GM19467 (cell line): ENCODE results near the gene PDZD7.

ENCODE experiments used
- ATAC-seq: cut with Tn5 transposase; IDR thresholded peaks from one replicate; pipeline ENCODE4 v1.9.1; 2021; ENCODE audit warnings: mild to moderate bottlenecking, moderate library complexity; ENCODE audit not compliant: unreplicated experiment

Gene PDZD7

GRCh38 chr10:101005361-101005760, 25.6 kb downstream of the PDZD7 start:
- ATAC-seq: no peak

- ATAC-seq: no peak
Measured at GRCh38 chr10:101003639-101004206, 27.2 kb downstream of the PDZD7 start.

GRCh38 chr10:101002456-101002855, 28.5 kb downstream of the PDZD7 start:
- ATAC-seq: no peak

DNA sequence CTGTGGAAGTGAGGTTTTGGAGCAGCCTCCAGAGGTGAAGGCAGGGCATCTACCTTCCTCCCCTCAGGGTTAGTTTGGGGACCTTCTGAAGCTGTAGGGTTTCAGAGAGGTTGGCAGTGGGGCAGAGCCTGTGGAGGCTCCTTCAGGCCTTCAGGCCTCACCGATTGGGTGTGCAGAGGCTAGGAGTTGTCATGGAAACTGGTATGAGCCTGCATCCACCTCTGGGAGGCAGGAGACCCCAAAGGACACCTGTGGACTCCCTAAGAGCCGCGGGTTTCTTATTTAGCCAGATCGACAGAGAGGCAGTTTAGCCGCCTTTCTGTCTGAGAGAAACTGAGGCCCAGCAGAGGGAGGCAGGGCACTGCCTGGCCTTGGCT, 29.3 kb downstream of the PDZD7 start:
- ATAC-seq: no peak

DNA sequence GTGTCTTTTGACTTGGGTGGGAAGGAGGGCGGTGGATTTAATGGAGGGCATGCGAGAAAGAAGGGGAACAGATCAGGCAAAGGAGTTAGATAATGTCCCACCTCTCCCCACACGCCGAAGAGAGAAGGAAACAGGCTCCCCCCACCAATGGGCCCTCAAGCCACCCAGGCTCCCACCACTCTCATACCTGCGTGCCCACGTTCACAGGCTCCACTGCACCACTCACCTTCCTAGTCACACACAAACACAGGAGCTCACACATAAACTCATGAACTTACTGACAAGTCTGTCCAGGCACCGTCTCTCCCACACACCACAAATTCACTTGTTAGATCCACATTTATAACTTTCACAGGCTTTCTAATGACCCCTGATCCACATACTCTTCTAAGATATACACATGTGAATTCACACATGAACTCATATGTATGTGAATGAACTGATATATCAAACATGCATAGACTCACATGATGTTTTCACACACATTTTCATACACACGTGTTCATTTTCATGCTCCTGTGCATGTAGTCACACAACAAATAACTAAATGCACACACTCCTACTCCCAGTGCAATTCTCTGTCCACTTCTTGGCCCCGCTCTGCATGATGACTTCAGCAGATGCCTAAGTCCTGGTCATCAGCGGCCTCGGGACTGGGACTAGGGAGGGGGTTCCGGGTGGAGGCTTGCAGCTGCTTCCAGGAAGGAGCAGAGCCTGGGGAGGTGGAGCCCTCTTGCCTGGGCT, 29.8 kb downstream of the PDZD7 start:
- no peak for ATAC-seq

DNA sequence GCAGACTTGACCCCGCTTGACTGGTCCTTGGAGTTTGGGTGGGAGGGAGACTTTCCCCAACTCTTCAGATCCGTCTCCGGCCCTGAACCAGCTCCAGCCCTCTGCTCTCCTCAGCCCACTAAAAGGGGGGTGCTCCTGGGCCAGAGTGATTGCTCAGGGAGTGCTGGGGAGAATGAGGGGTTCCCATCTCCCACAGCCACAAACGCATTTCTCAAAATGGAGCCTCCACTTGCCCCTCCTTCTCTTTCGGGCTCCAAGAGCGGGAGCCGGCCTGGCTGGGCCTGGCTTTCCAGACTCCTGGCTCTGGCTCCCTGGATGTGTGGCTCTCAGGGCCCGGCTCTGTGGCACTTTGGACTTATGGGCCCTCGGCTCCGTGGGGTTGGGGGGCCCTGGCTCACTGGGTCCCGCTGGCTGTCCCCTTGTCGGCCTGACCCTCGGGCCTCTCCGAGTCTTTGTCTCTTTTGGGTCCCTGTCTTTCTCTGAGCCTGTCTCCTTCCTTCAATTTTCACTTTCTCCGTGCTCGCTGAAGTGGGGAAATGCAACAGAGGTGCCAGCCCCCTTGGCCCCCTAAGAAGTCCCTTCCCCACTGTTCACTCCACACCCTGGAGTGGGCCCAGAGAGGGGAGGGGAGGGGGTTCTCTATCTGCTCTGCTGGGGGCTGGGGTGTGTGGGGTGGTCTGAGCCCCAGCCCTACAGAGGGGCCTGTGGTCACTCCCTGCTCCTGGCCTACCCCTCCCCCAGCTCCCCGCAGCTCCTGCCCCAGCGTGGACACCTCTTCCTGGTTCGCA, 30.6 kb downstream of the PDZD7 start:
- ATAC-seq: no peak

DNA sequence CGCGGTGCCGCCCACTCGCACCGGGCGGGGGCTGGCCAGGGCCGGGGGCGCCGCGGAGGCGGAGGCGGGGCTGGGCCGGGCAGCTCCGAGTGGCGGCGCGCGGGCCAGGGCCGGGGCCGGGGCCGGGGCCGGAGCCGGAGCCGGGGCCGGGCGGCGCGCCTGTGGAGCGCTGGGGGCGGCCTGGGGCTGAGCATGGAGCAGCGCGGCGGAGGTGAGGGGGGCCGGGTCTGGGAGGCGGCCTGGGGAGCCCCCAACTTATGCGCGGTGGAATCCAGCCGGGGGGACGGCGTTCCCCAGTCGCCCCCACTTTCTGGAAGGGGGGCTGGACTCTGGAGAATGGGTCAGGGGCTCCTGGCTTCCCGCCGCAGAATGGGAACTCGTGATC, 31.2 kb downstream of the PDZD7 start, which contains the start of gene LZTS2:
Gene LZTS2, plus strand, starts transcription at position 67 of the 385 bp plus-strand sequence. CDS start 2,731 bp downstream, outside the sequence.
- ATAC-seq: peak; percentile 12

DNA sequence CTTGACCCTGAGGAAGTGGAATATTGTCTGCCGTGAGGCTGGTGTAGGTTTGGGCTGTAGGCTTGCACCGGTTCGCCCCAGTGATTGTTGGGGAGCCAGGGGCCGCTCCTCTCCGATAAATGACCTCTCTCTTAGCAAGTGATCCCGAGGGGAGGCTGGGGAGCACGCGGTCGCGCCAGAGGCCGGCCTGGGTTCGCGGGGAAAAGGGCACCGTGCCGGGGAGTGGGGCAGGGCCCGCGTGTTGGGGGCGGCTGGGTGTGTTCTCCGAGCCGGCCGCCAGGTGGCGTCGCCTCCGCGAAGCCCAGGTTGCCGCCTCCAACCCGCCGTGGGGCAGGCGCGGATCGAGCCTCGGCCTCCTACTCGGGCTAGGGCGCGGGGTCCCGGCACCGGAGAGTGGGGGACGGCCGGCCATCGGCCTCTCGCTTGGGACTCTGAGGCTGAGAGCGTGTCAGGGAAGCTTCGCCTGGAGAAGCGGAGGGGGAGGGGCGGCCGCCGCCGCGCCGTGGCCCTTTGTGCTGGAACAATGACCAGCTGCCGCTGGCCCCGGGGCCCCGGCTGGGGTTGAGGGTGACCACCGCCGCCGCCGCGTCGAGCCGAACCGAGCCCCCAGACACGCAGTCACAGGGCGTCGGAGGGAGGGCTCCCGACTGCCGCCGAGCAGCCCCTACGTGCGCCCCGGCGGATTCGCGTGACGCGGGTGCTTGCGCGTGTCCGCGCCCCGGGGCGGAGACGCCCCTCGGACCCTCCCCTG, 31.8 kb downstream of the PDZD7 start:
- peak; percentile 44 for ATAC-seq

- no peak for ATAC-seq
Measured at GRCh38 chr10:100998183-100998990, 32.5 kb downstream of the PDZD7 start.

GRCh38 chr10:100997360-100998182, 33.4 kb downstream of the PDZD7 start:
- no peak for ATAC-seq

DNA sequence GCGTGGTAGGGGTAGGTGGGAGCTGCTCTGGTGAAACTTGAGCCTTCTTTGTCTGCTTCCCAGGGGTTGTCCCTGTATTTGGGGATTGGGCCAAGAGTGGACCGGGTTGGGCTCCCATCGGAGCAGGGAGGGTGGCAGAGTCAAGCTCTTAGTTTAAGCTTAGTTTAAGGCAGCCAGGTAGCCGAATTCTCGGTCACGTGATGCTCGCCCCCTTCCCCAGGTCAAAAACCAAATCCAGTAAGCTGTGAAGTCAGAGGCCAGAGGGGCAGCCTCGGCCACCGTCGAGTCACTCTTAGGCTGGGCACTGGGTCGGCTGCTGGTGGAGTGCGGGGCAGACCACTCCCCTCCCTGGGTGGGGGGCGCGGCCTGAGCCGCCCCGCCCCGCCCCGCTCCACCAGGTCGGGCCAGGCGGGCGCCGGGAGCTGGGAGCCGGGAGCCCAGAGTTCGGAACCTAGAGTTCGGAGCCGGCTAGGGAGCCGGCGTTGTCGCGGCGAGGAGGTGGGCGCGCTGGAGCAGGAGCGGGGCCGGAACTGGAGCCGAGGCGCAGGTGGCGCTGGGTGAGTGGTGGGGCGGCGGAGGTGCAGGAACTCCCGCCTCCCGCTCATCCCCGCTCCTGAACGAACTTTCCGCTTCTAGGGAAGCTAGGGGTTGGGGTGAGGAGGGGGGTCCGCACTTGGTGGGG, 34.1 kb downstream of the PDZD7 start:
- ATAC-seq: no peak

DNA sequence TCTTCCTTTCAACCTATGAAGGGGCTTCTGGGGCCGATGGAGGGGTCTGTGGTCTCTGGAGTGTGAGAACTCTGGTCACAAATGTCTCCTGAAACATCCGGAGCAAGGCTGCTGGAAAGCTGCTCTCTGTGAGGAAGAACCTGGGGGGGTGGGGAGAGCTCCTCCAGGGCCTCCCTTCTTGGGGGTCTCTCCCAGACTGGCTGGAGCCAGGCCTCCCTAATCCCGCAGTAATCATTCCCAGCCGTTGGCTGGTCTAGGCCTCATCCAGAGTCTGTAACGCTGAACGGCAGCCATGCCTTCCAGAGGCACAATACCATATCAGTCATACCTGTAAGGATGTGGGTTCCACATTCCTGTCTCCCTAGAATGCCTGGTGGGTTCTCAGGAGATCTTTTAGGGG, 35.7 kb downstream of the PDZD7 start:
- ATAC-seq: no peak

- no peak for ATAC-seq
Measured at GRCh38 chr10:100993986-100994708, 36.8 kb downstream of the PDZD7 start.

DNA sequence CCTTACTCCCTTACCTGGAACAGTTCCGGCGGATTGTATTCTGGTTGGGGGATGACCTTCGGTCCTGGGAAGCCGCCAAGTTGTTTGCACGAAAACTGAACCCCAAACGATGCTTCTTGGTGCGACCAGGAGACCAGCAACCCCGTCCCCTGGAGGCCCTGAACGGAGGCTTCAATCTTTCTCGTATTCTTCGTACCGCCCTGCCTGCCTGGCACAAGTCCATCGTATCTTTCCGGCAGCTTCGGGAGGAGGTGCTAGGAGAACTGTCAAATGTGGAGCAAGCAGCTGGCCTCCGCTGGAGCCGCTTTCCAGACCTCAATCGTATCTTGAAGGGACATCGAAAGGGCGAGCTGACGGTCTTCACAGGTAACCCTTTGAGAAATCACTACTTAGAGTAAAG, 41.8 kb downstream of the PDZD7 start:
- ATAC-seq: no peak

DNA sequence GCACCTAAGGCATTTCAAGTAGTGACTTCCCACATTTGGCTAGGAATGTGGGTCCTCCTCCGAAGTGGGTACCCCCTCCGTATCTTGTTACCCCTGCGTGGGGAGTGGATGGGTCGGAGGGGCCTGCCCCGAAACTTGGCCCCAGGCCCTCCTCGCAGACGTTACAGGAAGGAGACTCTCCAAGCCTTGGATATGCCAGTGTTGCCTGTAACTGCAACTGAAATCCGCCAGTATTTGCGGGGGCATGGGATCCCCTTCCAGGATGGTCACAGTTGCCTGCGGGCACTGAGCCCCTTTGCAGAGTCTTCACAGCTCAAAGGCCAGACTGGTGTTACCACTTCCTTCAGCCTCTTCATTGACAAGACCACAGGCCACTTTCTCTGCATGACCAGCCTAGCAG, 42.8 kb downstream of the PDZD7 start:
- ATAC-seq: no peak

DNA sequence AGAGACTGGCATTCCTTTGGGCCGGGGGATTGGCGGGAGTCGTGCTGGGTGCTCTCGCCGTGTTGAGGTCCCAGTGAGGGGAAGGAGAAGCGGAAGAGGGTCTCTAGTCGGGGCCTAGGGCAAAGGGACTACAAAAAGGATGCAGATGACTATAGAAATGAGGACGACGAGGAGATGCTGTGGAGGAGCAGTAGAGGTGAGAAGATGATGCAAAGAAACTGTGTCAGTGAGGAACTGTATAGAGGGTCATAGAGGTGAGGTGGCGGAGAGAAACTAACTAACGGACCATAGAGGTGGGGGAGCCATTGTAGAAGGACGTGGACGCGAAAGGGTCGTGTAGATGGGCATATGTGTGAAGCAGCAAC, 43.3 kb downstream of the PDZD7 start:
- ATAC-seq: no peak

DNA sequence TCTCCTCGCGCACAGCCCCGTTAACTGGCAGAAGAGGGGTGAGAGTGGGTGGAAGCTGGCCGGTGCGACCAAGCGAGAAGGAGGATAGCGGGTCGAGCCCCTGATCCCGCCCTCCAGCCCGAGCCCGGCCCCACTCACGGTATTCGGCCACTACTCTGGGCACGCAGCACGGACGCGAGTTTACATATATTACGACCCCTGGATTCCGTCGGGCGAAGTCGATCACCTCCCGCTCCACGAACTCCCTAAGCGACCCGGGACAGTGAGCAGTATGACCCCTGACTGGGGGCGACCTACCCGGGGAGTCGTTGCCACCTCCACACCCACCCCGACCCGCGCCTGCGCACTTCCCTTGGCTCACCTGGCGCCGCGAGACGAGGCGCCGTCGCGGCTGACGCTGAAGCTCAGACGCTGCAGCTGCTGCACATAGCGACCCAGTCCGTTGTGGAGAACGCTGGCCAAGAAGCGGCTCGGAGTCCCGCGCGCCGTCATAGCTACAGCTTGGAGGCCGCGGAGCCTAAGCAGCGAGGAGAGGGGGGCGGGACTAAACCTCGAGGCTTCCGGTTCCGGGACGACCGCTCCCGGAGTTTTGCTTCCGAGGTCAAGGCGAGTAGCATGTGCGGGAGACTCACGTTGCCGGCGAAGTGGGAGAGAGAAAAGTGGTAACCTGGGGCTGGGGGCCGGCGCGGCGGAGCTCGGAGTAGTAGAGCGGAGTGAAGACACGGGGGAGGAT, 43.8 kb downstream of the PDZD7 start, which contains the start of the genes MRPL43 and TWNK:
Gene MRPL43, minus strand, starts transcription at position 546 of the 733 bp plus-strand sequence. Its CDS starts 54 bp downstream, at position 492.
Gene TWNK, plus strand, starts transcription at position 592 of the 733 bp plus-strand sequence. CDS start 668 bp downstream, outside the sequence.
- peak; percentile 74 for ATAC-seq

DNA sequence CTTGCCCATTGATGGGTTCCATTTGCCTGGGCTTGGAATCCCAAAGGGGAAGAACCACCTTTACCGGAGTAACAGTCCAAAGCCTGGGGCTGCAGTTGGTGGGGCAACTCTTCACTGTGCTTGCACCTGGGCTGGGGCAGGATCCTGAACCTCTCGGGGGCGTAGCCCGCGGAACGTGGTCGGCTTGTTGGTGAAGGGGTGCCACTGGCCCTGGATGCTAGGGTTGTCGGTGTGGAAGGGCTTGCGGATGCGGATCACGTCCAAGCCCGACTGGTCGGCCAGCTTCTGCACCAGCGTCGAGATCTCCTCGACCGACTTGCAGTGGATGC, 44.3 kb downstream of the PDZD7 start:
- ATAC-seq: no peak
